Sigmoid colon (tissue), 7 donors: Measurements from ENCODE around the gene CCDC33. TPM values are rescaled to one million over a fixed set of nuclear protein-coding genes. Genes with fewer than 3 reads are reported as not detected.

Source experiments
- DNase-seq: peaks from one replicate; pipeline ENCODE4 v3.0.0-alpha.2; 2019
- H3K27ac ChIP-seq, 4 donors: fragments of 200-600 bp; sonication (generic); one replicate each; pipeline ENCODE4 v1.5.1; 2016 to 2019; ENCODE audit warnings: mild to moderate bottlenecking in 1 of 4
- H3K27me3 ChIP-seq, 3 donors: fragments of 200-600 bp; sonication (generic); one replicate each; pipeline ENCODE4 v1.5.1; 2019; ENCODE audit warnings: mild to moderate bottlenecking in 1 of 3
- H3K36me3 ChIP-seq, 4 donors: fragments of 200-600 bp; sonication (generic); one replicate each; pipeline ENCODE4 v1.5.1; 2016 to 2019
- H3K4me1 ChIP-seq, 4 donors: fragments of 200-600 bp; sonication (generic); one replicate each; pipeline ENCODE4 v1.5.1; 2017 to 2019
- H3K4me3 ChIP-seq, 4 donors: fragments of 200-600 bp; sonication (generic); one replicate each; pipeline ENCODE4 v1.5.1; 2017 to 2019; ENCODE audit warnings: mild to moderate bottlenecking in 2 of 4, moderate library complexity in 1 of 4
- H3K9me3 ChIP-seq, 4 donors: fragments of 200-600 bp in 3 of 4; sonication (generic) in 3 of 4; one replicate each; pipeline versions ENCODE4 v1.5.1 to v1.6.1; 2013 to 2019
- EP300 ChIP-seq, 4 donors: sonication (generic); formaldehyde crosslinking; IDR thresholded peaks; one replicate each; pipeline ENCODE4 v1.6.1; 2017; ENCODE audit warnings: antibody characterized with exemption in 4 of 4
- POLR2A ChIP-seq, 2 donors: fragments of 450-650 bp; IDR thresholded peaks; one replicate each; pipeline ENCODE4 v1.6.1; 2016; ENCODE audit warnings: antibody characterized with exemption in 2 of 2, mild to moderate bottlenecking in 2 of 2, moderate library complexity in 2 of 2
- POLR2AphosphoS5 ChIP-seq, 4 donors: sonication (generic); formaldehyde crosslinking; IDR thresholded peaks; one replicate each; pipeline ENCODE4 v1.6.1; 2017; ENCODE audit warnings: antibody characterized with exemption in 4 of 4
- WGBS, 2 donors: extraction: QIAGEN DNeasy Blood & Tissue Kit; methylation state at CpG; one replicate each; pipeline ENCODE4 v1.1.7; 2013; 5-methylcytosine and 5-hydroxymethylcytosine counted together
- intact Hi-C: fragments of 100-400 bp; cut with DNase I; formaldehyde crosslinking; loops from one replicate; pipeline ENCODE4 v1.15.1; 2023
- polyA plus RNA-seq, 3 donors: library from polyadenylated mRNA; stranded (reverse); fragments of 200-250 nt; gene quantifications; one replicate each; pipeline ENCODE4 v1.2.3, GENCODE V29; 2013
- total RNA-seq, 4 donors: library from RNA; depleted of rRNA; stranded (reverse); fragments of >200 nt; gene quantifications; one replicate each; pipeline ENCODE4 v1.1.0, GENCODE V29; 2016
- TF ChIP-seq, protein P1 (sequence below), 4 experiments: fragments of 450-650 bp in 3 of 4; fragments of 200-600 bp in 1 of 4; IDR thresholded peaks; one replicate each; pipeline ENCODE4 v1.5.1; 2016 to 2019; ENCODE audit warnings: antibody characterized with exemption in 4 of 4, mild to moderate bottlenecking in 3 of 4, moderate library complexity in 2 of 4
- donor health status: healthy with polysubstance abuse.
- donor health status: Bipolar disorder and iron deficiency.
- donor health status: healthy.

CCDC33 gene
- total and polyA plus RNA-seq, 7 donors: 0.09 to 0.60 TPM; not detected in 5

GRCh38 chr15:74261041-74261440 is 24.9 kb downstream of the CCDC33 start:
- whole genome bisulfite sequencing, 2 donors: 75 to 80% methylated on average over 3 of the region's 3 CpGs
- no peaks in the 10 kb centered on the region for H3K9me3 ChIP-seq
- DNase-seq: no peak
- intact Hi-C loops: no loop called here
- TF ChIP-seq, protein P1, sequence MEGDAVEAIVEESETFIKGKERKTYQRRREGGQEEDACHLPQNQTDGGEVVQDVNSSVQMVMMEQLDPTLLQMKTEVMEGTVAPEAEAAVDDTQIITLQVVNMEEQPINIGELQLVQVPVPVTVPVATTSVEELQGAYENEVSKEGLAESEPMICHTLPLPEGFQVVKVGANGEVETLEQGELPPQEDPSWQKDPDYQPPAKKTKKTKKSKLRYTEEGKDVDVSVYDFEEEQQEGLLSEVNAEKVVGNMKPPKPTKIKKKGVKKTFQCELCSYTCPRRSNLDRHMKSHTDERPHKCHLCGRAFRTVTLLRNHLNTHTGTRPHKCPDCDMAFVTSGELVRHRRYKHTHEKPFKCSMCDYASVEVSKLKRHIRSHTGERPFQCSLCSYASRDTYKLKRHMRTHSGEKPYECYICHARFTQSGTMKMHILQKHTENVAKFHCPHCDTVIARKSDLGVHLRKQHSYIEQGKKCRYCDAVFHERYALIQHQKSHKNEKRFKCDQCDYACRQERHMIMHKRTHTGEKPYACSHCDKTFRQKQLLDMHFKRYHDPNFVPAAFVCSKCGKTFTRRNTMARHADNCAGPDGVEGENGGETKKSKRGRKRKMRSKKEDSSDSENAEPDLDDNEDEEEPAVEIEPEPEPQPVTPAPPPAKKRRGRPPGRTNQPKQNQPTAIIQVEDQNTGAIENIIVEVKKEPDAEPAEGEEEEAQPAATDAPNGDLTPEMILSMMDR (IDR thresholded peaks at IDR 0.05): no peak
- TF ChIP-seq EP300 (IDR thresholded peaks at IDR 0.05): no peak
- TF ChIP-seq POLR2AphosphoS5 (IDR thresholded peaks at IDR 0.05): no peak
- TF ChIP-seq POLR2A (IDR thresholded peaks at IDR 0.05): no peak
- peaks cover 0 to 26% (median 11%) of the 10 kb centered on the region in 3 donors for H3K27me3 ChIP-seq
- H3K36me3 ChIP-seq: no peaks in the 10 kb centered on the region
- no peak overlapping the region for H3K27ac ChIP-seq
- H3K4me1 ChIP-seq: no peaks in the 10 kb centered on the region
- no peak overlapping the region for H3K4me3 ChIP-seq

DNA sequence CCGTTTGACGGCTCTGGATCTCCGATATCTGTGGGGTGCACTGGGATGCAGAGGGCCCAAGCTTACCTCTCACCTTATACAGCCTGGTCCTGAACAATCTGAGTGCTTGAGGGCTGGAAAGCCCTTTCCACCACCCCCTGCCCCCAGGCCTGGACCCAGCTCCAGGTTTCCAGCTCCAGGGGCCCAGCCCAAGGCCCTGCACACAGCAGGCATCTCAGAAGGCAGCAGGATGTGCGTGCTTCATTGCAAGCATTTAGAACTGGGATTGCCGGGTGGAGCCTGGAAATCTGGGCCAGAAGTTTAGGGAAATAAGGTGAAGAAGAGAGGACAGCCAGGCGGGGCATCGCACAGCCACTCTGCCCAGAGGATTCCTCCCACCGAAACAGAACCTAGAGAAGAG is 25.6 kb downstream of the CCDC33 start:
- no peaks in the 10 kb centered on the region for H3K9me3 ChIP-seq
- H3K4me1 ChIP-seq: no peaks in the 10 kb centered on the region
- H3K27ac ChIP-seq: no peak overlapping the region
- peaks cover 0 to 30% (median 11%) of the 10 kb centered on the region in 3 donors for H3K27me3 ChIP-seq
- no peak for TF ChIP-seq POLR2AphosphoS5 (IDR thresholded peaks at IDR 0.05)
- intact Hi-C loops: no loop called here
- DNase-seq: no peak
- H3K36me3 ChIP-seq: no peaks in the 10 kb centered on the region
- WGBS, 2 donors: 89% methylated on average over 8 of the region's 8 CpGs
- H3K4me3 ChIP-seq: no peak overlapping the region

DNA sequence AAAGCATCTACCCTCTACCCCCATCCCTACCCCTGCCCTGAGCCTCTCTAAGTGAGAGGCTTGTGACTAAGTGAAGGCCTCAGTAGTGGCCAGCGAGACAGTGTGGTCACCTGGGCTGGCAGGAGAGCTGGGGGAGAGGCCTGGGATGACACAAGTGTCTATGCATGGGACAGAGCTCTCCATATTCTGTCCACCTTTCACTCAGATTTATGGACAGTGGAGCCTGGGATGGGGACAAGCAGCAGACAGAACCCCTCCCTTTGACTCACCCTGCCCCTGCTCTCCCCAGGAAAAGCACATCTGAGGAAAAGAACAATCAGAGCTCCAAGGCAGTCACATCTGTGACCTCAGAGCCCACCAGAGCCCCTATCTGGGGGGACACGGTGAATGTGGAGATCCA is 26.0 kb downstream of the CCDC33 start:
- Histone ChIP-seq H3K27me3 (peaks cover 0 to 35% (median 11%) of the 10 kb centered on the region in 3 donors), H3K27ac (no peak overlapping the region), H3K9me3 (no peaks in the 10 kb centered on the region), H3K4me1 (no peaks in the 10 kb centered on the region), H3K36me3 (no peaks in the 10 kb centered on the region), H3K4me3 (no peak overlapping the region)
- DNase-seq: no peak
- intact Hi-C loops: no loop called here
- WGBS, 2 donors: 77 to 80% methylated on average over 2 of the region's 2 CpGs
- TF ChIP-seq POLR2A (IDR thresholded peaks at IDR 0.05) (no peak), EP300 (IDR thresholded peaks at IDR 0.05) (no peak), POLR2AphosphoS5 (IDR thresholded peaks at IDR 0.05) (no peak)
- TF ChIP-seq, protein P1 (IDR thresholded peaks at IDR 0.05): no peak

DNA sequence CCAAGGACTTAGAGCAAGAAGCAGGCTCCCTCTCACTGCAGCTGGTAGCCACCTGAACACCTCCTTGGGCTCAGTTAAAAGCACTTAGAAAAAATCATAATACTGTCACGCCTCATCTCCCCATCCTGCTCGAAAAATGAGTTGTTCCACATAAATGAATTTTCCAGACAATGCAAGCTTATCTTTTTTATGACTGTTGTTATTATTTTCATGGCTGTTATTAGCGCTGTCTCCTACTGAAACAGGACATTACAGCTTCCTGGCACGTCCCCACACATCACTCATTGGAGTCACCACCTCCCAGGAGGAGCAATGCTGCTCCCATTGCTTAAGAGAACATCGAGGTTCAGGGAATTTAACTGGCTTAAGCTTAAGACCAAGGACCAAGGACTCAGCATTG is 26.5 kb downstream of the CCDC33 start:
- Histone ChIP-seq H3K36me3 (no peaks in the 10 kb centered on the region), H3K4me1 (no peaks in the 10 kb centered on the region), H3K9me3 (no peaks in the 10 kb centered on the region), H3K27me3 (peaks cover 0 to 35% (median 11%) of the 10 kb centered on the region in 3 donors), H3K27ac (no peak overlapping the region), H3K4me3 (no peak overlapping the region)
- TF ChIP-seq, protein P1 (IDR thresholded peaks at IDR 0.05): no peak
- TF ChIP-seq EP300 (IDR thresholded peaks at IDR 0.05) (no peak), POLR2AphosphoS5 (IDR thresholded peaks at IDR 0.05) (no peak), POLR2A (IDR thresholded peaks at IDR 0.05) (no peak)
- DNase-seq: no peak
- 17 to 52% methylated on average over 5 of the region's 5 CpGs for WGBS, 2 donors
- intact Hi-C loops: no loop called here

DNA sequence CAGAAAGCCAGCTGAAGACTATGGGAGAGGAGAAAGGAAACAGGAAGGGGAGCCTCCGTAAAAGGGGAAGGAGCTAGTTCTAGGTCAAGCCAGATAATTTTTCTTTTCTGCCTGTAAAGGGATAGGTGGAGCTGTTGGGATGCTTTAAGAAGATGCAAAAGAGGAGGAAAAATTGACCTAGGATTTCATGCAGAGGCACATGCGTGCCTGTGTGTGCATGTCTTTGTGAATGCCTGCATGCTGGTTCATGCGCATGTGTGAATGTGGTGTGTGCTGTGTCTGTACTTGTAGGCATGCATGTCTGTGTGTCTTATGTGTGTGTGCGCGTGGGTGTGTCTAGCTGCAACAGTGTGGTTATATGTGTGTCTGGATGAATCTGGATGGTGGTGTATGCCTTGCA is 27.3 kb downstream of the CCDC33 start:
- intact Hi-C loops: no loop called here
- DNase-seq: no peak
- no peaks in the 10 kb centered on the region for H3K4me1 ChIP-seq
- no peak overlapping the region for H3K4me3 ChIP-seq
- no peaks in the 10 kb centered on the region for H3K36me3 ChIP-seq
- WGBS, 2 donors: 71 to 84% methylated on average over 5 of the region's 5 CpGs
- H3K27me3 ChIP-seq: peaks cover 0 to 36% (median 11%) of the 10 kb centered on the region in 3 donors
- H3K27ac ChIP-seq: no peak overlapping the region
- H3K9me3 ChIP-seq: no peaks in the 10 kb centered on the region
- TF ChIP-seq POLR2AphosphoS5 (IDR thresholded peaks at IDR 0.05) (no peak), POLR2A (IDR thresholded peaks at IDR 0.05) (no peak), EP300 (IDR thresholded peaks at IDR 0.05) (no peak)
- TF ChIP-seq, protein P1 (IDR thresholded peaks at IDR 0.05): no peak
